H9 (cell line): ENCODE results near the gene WDR89. TPM values are rescaled to one million over a fixed set of nuclear protein-coding genes. Genes with fewer than 3 reads are reported as not detected.

Experiments
- DNase-seq: peaks from one replicate; pipeline ENCODE4 v3.0.0-alpha.2; 2017
- H2AFZ ChIP-seq: one replicate; pipeline ENCODE4 v1.6.1; 2013; ENCODE audit warnings: mild to moderate bottlenecking, low read length, control low read depth, moderate library complexity
- H2AK5ac ChIP-seq: 2 replicates; pipeline ENCODE4 v1.6.1; 2013; ENCODE audit warnings: low read length, control low read depth, mixed read lengths; ENCODE audit not compliant: insufficient read length
- H2BK120ac ChIP-seq: one replicate; pipeline ENCODE4 v1.6.1; 2013; ENCODE audit warnings: low read depth, mild to moderate bottlenecking, low read length, control low read depth, inconsistent platforms; ENCODE audit not compliant: poor library complexity, severe bottlenecking
- H2BK12ac ChIP-seq: 2 replicates; pipeline ENCODE4 v1.6.1; 2013; ENCODE audit warnings: low read length, control low read depth, mixed read lengths, low read depth; ENCODE audit not compliant: insufficient read length
- H2BK15ac ChIP-seq: 2 replicates; pipeline ENCODE4 v1.6.1; 2013; ENCODE audit warnings: low read depth, low read length, control low read depth
- H2BK20ac ChIP-seq: one replicate; pipeline ENCODE4 v1.6.1; 2013; ENCODE audit warnings: low read depth, mild to moderate bottlenecking, low read length, control low read depth, inconsistent platforms; ENCODE audit not compliant: poor library complexity, severe bottlenecking
- H2BK5ac ChIP-seq: 2 replicates; pipeline ENCODE4 v1.6.1; 2013; ENCODE audit warnings: low read length, control low read depth, mixed read lengths; ENCODE audit not compliant: insufficient read length
- H3K14ac ChIP-seq: 2 replicates; pipeline ENCODE4 v1.6.1; 2013; ENCODE audit warnings: low read length, control low read depth; ENCODE audit not compliant: insufficient read depth
- H3K18ac ChIP-seq: 2 replicates; pipeline ENCODE4 v1.6.1; 2013; ENCODE audit warnings: low read depth, mild to moderate bottlenecking, mixed read lengths, low read length, control low read depth; ENCODE audit not compliant: insufficient read length
- H3K23ac ChIP-seq: 2 replicates; pipeline ENCODE4 v1.6.1; 2013; ENCODE audit warnings: low read length, control low read depth, mixed read lengths, low read depth; ENCODE audit not compliant: insufficient read length
- H3K23me2 ChIP-seq: 2 replicates; pipeline ENCODE4 v1.6.1; 2013; ENCODE audit warnings: low read depth, mild to moderate bottlenecking, mixed read lengths, low read length, control low read depth; ENCODE audit not compliant: insufficient read length, poor library complexity, severe bottlenecking
- H3K27ac ChIP-seq: 2 replicates; pipeline ENCODE4 v1.5.1; 2013; ENCODE audit warnings: low read length, control low read depth, mixed read lengths, low read depth; ENCODE audit not compliant: insufficient read length
- H3K27me3 ChIP-seq: 2 replicates; pipeline ENCODE4 v1.6.1; 2013; ENCODE audit warnings: low read length, control low read depth, inconsistent platforms; ENCODE audit not compliant: insufficient read depth
- H3K4ac ChIP-seq: 2 replicates; pipeline ENCODE4 v1.6.1; 2013; ENCODE audit warnings: low read depth, mild to moderate bottlenecking, control low read depth, inconsistent platforms, low read length, moderate library complexity
- H3K4me1 ChIP-seq: 2 replicates; pipeline ENCODE4 v1.6.1; 2013; ENCODE audit warnings: low read length, control low read depth, inconsistent platforms; ENCODE audit not compliant: insufficient read depth
- H3K4me2 ChIP-seq: 2 replicates; pipeline ENCODE4 v1.6.1; 2013; ENCODE audit warnings: low read length, control low read depth, mixed read lengths; ENCODE audit not compliant: insufficient read length, insufficient read depth
- H3K56ac ChIP-seq: 2 replicates; pipeline ENCODE4 v1.6.1; 2013; ENCODE audit warnings: low read depth, mild to moderate bottlenecking, mixed read lengths, low read length, control low read depth; ENCODE audit not compliant: insufficient read length
- H3K79me1 ChIP-seq: 2 replicates; pipeline ENCODE4 v1.6.1; 2013; ENCODE audit warnings: low read depth, mild to moderate bottlenecking, moderate library complexity, low read length, control low read depth, inconsistent platforms; ENCODE audit not compliant: insufficient read depth, poor library complexity, severe bottlenecking
- H3K79me2 ChIP-seq: 2 replicates; pipeline ENCODE4 v1.6.1; 2013; ENCODE audit warnings: low read length, control low read depth, inconsistent platforms; ENCODE audit not compliant: insufficient read depth
- H3K9ac ChIP-seq: 2 replicates; pipeline ENCODE4 v1.6.1; 2013; ENCODE audit warnings: low read length, control low read depth, mixed read lengths; ENCODE audit not compliant: insufficient read length; ENCODE audit errors: extremely low read depth
- H3K9me3 ChIP-seq: one replicate; pipeline ENCODE4 v1.6.1; 2013; ENCODE audit warnings: low read depth, low read length, inconsistent platforms; ENCODE audit not compliant: control insufficient read depth
- H3T11ph ChIP-seq: one replicate; pipeline ENCODE4 v1.6.1; 2013; ENCODE audit warnings: mild to moderate bottlenecking, low read length, control low read depth, inconsistent platforms
- H4K20me1 ChIP-seq: one replicate; pipeline ENCODE4 v1.6.1; 2013; ENCODE audit not compliant: control insufficient read depth, insufficient read length, insufficient read depth
- H4K5ac ChIP-seq: 2 replicates; pipeline ENCODE4 v1.6.1; 2013; ENCODE audit warnings: low read depth, mild to moderate bottlenecking, mixed read lengths, low read length, control low read depth; ENCODE audit not compliant: insufficient read length
- H4K8ac ChIP-seq: replicated peaks from 2 replicates; pipeline ENCODE4 v1.6.1; 2013; ENCODE audit warnings: low read length, control low read depth, mixed read lengths, low read depth; ENCODE audit not compliant: insufficient read length
- H4K91ac ChIP-seq: 2 replicates; pipeline ENCODE4 v1.6.1; 2013; ENCODE audit warnings: low read depth, mild to moderate bottlenecking, moderate library complexity, mixed read lengths, low read length, control low read depth; ENCODE audit not compliant: insufficient read length
- H3K27ac Mint-ChIP-seq, 3 experiments: 2 replicates in 2 of 3; 3 replicates in 1 of 3; pipeline ENCODE4 v1.8.0; 2020 to 2021; ENCODE audit warnings: mixed read lengths in 3 of 3, mild to moderate bottlenecking in 1 of 3, moderate library complexity in 1 of 3
- H3K27me3 Mint-ChIP-seq: 2 replicates; pipeline ENCODE4 v1.8.0; 2021; ENCODE audit warnings: low read depth, mild to moderate bottlenecking, moderate library complexity, mixed read lengths
- H3K36me3 Mint-ChIP-seq, 3 experiments: 2 replicates in 2 of 3; 3 replicates in 1 of 3; pipeline ENCODE4 v1.8.0; 2020 to 2021; ENCODE audit warnings: low read depth in 3 of 3, mixed read lengths in 3 of 3; ENCODE audit not compliant: insufficient read depth in 1 of 3
- H3K4me1 Mint-ChIP-seq, 2 experiments: 2 replicates each; pipeline ENCODE4 v1.8.0; 2020; ENCODE audit warnings: mixed read lengths in 2 of 2
- H3K4me3 Mint-ChIP-seq, 2 experiments: 2 replicates in 1 of 2; 3 replicates in 1 of 2; pipeline ENCODE4 v1.8.0; 2020 to 2021; ENCODE audit warnings: mild to moderate bottlenecking in 2 of 2, mixed read lengths in 2 of 2, moderate library complexity in 1 of 2
- H3K9me3 Mint-ChIP-seq, 2 experiments: 2 replicates in 1 of 2; 3 replicates in 1 of 2; pipeline ENCODE4 v1.8.0; 2020; ENCODE audit warnings: mild to moderate bottlenecking in 2 of 2, mixed read lengths in 2 of 2, moderate library complexity in 1 of 2
- WGBS: extraction: QIAGEN DNeasy Blood & Tissue Kit; methylation state at CpG from one replicate; pipeline ENCODE4 v1.1.7; 2013; ENCODE audit warnings: missing lambda C conversion rate, low lambda C conversion rate, mixed read lengths; ENCODE audit not compliant: insufficient read length; ENCODE audit errors: extremely low coverage; 5-methylcytosine and 5-hydroxymethylcytosine counted together
- total RNA-seq: library from RNA; stranded (reverse); gene quantifications from 2 replicates; pipeline ENCODE4 v1.2.1, GENCODE V29; 2021
- TF ChIP-seq, protein P1 (sequence below): fragments of 200-600 bp; sonication (generic); conservative IDR thresholded peaks from 3 replicates; pipeline ENCODE4 v1.8.0; 2021; ENCODE audit warnings: antibody characterized with exemption, mild to moderate bottlenecking

WDR89 gene
- total RNA-seq, 1 experiment from 2014 or later: 24.0 TPM

- DNase-seq: no peak
- no peak overlapping the region for H4K5ac ChIP-seq
- H2BK12ac ChIP-seq: no peak overlapping the region
- no peak overlapping the region for H3K27ac Mint-ChIP-seq
- TF ChIP-seq, protein P1, sequence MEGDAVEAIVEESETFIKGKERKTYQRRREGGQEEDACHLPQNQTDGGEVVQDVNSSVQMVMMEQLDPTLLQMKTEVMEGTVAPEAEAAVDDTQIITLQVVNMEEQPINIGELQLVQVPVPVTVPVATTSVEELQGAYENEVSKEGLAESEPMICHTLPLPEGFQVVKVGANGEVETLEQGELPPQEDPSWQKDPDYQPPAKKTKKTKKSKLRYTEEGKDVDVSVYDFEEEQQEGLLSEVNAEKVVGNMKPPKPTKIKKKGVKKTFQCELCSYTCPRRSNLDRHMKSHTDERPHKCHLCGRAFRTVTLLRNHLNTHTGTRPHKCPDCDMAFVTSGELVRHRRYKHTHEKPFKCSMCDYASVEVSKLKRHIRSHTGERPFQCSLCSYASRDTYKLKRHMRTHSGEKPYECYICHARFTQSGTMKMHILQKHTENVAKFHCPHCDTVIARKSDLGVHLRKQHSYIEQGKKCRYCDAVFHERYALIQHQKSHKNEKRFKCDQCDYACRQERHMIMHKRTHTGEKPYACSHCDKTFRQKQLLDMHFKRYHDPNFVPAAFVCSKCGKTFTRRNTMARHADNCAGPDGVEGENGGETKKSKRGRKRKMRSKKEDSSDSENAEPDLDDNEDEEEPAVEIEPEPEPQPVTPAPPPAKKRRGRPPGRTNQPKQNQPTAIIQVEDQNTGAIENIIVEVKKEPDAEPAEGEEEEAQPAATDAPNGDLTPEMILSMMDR: no peak
- H3K23me2 ChIP-seq: no peaks in the 10 kb centered on the region
- H3K4me1 Mint-ChIP-seq: no peaks in the 10 kb centered on the region; a peak in 1 of 4 replicates
- H2BK5ac ChIP-seq: no peak overlapping the region
- H3K4me1 ChIP-seq: no peaks in the 10 kb centered on the region
- no peak overlapping the region for H3K56ac ChIP-seq
- no peaks in the 10 kb centered on the region for H3K79me2 ChIP-seq
- H3T11ph ChIP-seq: no peak overlapping the region
- H4K20me1 ChIP-seq: no peaks in the 10 kb centered on the region
- H3K9me3 ChIP-seq: no peaks in the 10 kb centered on the region
- H3K4ac ChIP-seq: no peak overlapping the region
- no peaks in the 10 kb centered on the region for H3K27me3 ChIP-seq
- 0 out of 7 replicates have a peak, but pooled peaks cover 0 to 2% (median 0%) of the 10 kb centered on the region in 3 experiments for H3K36me3 Mint-ChIP-seq
- H3K23ac ChIP-seq: no peak overlapping the region
- no peaks in the 10 kb centered on the region for H3K79me1 ChIP-seq
- no peak overlapping the region for H2BK20ac ChIP-seq
- H4K8ac ChIP-seq: no peak overlapping the region
- H3K27me3 Mint-ChIP-seq: no peaks in the 10 kb centered on the region; the same call in 1 of the 2 replicates
- no peaks in the 10 kb centered on the region for H3K9me3 Mint-ChIP-seq
- no peak overlapping the region for H3K4me3 Mint-ChIP-seq
- no peak overlapping the region for H3K14ac ChIP-seq
- H3K4me2 ChIP-seq: no peak overlapping the region
- no peak overlapping the region for H2AFZ ChIP-seq
- no peak overlapping the region for H2BK120ac ChIP-seq
- no peak overlapping the region for H3K9ac ChIP-seq
- no peak overlapping the region for H4K91ac ChIP-seq
- no peak overlapping the region for H3K27ac ChIP-seq
- H3K18ac ChIP-seq: no peak overlapping the region
- H2AK5ac ChIP-seq: no peak overlapping the region
- no CpG with 5 or more reads among the region's 3 CpGs for WGBS
- no peak overlapping the region for H2BK15ac ChIP-seq
Observed at GRCh38 chr14:63676615-63677014, 34.9 kb upstream of the WDR89 start.
